IPS-18c (cell line): ENCODE data around the gene PRDM16.

Experiments
- H3K4me3 ChIP-seq: 2 replicates; pipeline ENCODE4 v1.7.0; 2013; ENCODE audit warnings: low read depth, mild to moderate bottlenecking, low read length, moderate library complexity; ENCODE audit not compliant: insufficient read depth
- H3K9me3 ChIP-seq: one replicate; pipeline ENCODE4 v1.6.1; 2013; ENCODE audit warnings: mild to moderate bottlenecking, low read length, moderate library complexity; ENCODE audit not compliant: control insufficient read depth, insufficient read depth

The PRDM16 gene

DNA sequence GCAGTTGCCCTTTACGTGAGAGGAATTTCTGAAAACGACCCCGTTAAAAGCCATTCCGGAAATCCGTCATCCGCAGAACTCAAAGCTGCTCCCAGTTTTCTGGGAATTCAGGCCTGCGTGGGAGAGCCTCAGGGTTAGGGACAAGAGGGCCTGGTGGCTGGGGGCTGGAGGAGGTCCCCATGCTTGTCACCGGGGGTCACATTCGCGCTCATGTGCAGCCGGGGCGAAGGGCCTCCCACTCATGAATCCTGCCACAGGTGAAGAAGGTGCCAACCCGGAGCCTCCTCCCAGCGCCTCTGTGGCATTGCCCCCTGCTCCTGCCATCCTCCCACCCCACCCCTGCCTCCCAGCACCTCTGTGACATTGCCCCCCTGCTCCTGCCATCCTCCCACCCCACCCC is 98.3 kb downstream of the PRDM16 start:
- H3K4me3 ChIP-seq = no peak overlapping the region
- no peaks in the 10 kb centered on the region for H3K9me3 ChIP-seq

DNA sequence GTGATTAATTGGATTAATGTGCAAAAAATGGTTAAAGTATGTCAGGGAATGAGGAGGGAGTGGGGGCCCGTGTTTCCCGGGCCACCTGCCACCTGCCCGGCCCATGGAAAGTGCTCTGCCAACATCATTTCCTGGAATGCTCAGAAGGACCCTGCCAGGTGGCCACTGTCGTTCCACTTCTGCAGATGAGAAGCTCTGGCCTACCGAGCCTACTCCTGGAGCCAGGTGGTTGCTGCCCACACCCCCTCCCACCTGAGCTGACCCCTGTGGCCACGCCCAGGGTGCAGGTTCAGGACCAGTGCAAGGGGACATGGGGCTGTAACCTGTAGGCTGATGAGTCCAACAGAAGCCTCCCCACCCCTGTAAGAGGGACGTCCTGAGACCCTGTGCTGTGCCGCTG is 99.7 kb downstream of the PRDM16 start:
- Histone ChIP-seq H3K4me3 (no peak overlapping the region), H3K9me3 (peaks cover 2% of the 10 kb centered on the region)

DNA sequence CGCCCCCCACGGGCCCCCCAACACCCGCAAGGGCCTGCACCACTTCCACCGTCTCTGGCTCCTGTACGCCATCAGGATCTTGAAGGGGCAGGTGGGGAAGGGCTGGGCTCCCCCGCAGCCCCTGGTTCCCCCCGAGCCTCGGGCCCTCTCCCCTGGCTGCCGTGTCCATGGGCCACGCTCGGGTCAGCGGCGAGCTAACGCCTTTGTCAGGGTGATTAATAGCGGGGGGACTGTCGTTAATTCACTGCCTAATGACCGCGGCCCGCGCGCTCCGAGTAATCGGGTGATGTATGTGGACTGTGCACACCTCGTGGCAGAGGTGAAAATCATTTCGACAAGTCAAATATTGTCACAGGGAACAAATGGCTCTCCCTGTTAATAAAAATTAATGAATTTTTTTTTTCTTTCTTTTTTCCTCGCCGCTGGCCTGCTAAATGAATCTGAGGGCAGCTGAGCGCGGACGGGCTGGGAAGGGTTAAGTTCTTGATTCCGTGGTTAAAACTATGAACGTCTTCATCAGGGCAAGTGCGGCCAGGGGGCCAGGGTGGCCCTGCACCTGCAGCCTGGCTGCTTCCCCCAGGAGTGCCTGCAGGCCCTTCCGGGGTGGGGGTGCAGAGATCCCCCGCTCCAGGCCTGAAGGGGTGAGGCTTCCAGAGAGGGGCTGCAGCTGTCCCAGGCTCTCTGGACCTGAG is 100.8 kb downstream of the PRDM16 start:
- peaks cover 2% of the 10 kb centered on the region for H3K9me3 ChIP-seq
- no peak overlapping the region for H3K4me3 ChIP-seq

DNA sequence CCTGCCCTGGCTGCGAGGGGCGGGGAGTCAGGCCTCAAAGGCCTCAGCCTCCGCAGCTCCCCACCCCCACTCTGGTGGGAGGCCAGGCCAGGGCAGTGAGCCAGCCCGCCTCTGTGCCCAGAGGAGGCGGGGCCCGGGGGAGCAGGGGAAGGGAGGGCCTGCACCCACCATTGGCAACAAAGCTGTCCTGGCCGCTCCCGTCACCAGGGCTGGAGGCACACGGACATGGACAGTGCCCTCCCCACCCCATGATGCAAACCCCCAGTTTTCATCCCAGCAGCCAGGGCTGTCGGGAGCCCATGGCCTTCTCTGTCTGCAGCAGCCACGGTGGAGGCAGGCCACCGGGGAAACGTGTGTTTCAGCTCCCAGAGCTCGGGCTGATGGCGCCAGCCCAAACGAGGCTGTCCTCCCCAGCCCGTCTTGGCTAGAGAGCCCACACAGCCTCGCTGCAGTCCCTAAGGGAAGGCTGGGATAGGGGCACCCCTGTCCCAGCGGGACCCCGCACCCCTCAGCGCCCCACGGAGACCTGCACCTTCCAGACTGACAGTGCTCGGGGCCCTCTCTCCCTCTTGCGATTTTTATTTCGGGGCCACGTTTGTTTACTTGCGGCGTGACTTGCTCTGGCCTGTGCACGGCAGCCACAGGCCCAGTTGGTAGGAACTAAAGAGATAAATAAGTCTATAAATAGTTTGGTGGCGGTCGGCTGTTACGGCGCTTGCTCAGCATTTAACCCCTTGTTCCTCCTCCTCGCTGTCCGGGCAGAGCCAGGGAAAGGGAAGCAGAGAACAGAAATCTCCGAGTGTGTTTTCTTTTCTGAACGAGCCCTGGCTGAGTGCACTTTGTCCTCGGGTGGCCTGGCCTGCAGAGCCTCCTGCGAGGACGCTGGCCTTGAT is 101.8 kb downstream of the PRDM16 start:
- Histone ChIP-seq H3K9me3 (peaks cover 2% of the 10 kb centered on the region), H3K4me3 (no peak overlapping the region)

DNA sequence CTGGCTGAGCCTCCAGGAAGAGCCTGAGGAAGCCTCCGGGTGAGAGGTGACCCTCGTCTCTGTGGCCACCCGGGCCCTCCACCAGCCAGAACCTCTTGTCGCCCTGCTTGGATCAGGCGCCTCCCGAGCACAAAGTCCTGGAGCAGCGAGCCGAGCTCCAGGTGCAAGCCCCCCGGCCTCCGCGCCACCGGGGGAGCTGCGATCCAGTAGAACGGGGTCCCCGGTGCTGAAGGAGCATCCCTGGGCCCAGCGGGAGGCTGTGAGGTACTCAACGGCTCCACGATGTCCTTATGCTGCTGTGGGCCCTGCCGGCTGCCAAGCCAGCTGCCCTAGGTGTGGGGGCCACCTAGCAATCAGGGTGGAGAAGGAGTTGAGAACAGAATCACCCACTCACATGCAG is 102.8 kb downstream of the PRDM16 start:
- peaks cover 2% of the 10 kb centered on the region for H3K9me3 ChIP-seq

DNA sequence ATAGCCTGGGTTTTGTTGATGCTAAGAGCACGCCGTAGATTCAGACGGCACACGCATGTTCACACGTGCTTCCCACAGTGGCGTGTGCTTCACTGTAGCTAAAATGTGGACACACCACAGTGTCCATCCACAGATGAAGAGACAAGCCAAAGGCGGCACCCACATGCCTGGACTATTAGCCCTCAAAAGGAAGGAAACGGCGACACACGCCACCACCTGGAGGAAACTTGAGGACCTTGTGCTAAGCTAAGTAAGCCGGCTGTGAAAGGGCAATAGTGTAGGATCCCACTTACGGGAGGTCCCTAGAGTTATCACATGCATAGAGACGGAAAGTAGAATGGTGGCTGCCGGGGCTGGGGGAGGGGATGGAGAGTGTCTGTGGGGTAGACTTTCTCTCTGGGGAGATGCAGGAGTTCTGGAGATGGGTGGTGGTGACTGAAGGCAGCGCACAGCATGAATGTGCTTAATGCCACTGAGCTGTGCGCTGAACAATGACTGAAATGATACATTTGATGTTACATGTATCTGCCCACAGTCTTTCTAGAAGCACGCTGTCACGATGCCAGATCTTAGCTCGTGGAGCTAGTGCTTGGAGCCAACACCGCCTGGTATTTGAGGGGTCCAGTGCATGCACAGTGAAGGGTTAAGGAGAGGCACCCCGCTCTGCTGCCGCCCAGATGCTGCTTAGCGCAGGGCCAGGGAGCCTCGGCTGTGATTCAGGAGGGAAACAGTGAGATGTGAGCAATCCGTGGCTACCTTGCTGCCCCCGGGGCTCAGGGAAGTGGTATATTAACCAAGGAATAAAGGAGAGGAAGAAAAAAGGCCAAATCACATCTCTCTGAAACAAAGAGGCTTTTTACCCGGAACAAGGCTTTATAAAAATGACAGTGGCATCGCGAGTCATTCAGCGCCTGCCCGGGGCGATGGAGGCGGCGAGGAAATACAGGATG is 103.7 kb downstream of the PRDM16 start:
- H3K9me3 ChIP-seq = peaks cover 2% of the 10 kb centered on the region
- no peak overlapping the region for H3K4me3 ChIP-seq

More for the DNA sequence above, 102.8 kb downstream of the PRDM16 start:
- no peak overlapping the region for H3K4me3 ChIP-seq

DNA sequence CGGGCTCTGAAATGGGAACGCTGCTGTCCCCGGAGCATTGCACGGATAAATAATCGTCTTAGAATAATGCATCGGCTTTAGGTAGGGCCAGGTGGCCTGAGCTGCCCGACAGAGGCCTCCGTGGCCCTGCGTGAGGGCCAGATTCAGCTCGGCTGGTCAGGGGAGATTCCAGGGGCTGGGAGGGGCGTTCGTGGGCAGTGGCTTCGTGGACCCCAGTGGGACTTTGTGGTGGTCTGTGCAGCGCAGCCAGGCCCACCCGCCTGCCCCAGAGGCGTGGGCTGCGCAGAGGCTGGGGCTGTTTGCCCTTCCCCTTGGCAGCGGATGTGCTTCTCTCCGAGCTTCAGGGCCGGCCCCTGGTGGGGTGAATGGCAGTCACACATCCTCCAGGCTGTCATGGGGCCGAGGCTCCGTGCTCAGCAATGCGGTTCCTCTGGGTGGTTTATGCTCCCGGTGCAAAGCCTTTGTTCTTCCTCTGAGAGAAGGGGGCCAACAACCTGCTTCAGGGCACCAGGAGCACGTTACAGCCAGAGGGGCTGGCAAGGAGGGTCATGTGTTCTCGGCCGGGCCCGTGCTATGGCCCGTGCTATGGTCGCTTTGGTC is 104.5 kb downstream of the PRDM16 start:
- Histone ChIP-seq H3K9me3 (peaks cover 2% of the 10 kb centered on the region), H3K4me3 (no peak overlapping the region)

DNA sequence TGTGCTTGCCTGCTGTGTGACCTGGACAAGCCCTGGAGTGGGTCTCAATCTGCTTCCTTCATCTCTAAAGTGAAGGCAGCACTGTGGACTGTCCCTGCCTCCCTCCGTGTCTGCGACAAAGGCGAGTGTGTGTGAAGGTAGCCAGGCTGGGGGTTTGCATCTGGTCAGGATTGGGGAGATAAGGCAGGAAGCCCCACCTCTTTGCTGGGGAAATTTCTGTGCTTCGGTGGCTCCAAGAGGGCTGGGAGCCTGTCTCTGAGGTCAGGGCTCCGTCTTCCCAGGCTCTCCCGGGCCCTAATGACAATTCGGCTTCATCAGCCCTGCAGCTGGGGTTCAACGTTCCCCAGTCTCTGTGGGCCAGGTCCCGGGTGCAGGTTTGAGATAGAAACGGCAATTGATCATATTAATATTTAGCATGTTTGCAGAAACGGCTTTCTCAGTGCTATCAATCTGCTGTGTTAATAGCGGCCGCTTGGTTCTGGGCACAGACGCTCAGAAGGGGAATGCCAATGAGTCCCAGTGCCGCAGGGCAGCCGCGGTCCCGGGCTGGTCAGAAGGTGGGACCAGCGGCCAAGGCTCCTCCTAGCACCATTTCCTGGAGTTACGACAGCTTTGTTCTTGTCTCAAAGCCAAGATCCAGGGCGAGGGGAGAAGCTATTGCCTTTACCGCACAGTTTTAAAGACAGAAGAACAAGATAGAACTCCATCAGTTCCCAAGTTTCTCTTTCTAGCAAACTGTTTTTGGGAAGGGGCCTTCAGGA is 105.7 kb downstream of the PRDM16 start:
- peaks cover 2% of the 10 kb centered on the region for H3K9me3 ChIP-seq
- no peak overlapping the region for H3K4me3 ChIP-seq

DNA sequence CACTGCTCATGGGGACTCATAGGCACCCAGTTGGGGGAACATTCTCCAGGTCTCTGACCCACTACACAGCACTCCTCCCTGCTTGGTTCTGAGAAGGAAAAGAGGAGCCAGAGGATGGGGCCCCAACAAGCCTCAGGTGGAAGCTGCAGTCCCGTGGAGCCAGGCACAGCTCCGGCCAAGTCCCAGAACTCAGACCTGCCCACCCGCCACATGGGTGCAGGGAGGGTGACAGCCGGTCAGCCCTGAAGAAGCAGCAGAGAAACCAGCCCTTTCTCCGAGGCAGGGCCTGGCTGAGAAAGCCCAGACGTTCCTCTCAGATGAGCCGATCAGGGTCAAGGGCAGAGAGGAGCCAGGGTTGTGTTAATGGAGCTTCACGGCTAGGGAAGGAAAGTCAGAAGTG is 106.5 kb downstream of the PRDM16 start:
- H3K9me3 ChIP-seq = peaks cover 3% of the 10 kb centered on the region
- H3K4me3 ChIP-seq = no peak overlapping the region

DNA sequence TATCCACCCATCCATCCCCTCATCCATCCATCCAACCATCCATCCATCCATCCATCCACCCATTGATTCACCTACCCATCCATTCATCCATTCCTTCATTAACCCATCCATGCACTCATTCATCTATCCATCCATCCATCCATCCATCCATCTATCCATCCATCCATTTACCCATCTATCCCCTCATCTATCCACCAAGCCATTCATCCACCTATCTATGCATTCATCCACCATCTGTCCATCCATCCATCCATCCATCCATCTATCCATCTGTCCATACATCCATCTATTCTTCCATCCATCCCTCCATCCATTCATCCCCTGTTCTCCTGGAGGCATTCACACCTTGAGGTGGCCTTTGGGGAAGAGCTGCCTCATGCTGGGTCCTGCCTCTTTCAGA is 107.0 kb downstream of the PRDM16 start:
- peaks cover 8% of the 10 kb centered on the region for H3K9me3 ChIP-seq
- H3K4me3 ChIP-seq = no peak overlapping the region

DNA sequence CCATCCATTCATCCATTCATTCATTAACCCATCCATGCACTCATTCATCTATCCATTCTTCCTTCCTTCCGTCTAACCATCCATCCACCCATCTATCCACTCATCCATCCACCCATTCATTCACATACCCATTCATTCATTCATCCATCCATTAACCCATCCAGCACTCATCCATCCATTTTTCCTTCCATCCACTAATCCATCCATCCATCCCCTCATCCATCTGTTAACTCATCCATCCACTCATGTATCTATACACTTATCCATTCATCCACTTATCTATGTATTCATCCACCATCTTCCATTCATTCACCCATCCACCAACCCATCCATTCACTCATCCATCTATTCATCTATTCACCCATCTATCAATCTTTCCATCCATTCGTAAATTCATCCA is 107.8 kb downstream of the PRDM16 start:
- H3K9me3 ChIP-seq = peaks cover 8% of the 10 kb centered on the region
- H3K4me3 ChIP-seq = no peak overlapping the region

DNA sequence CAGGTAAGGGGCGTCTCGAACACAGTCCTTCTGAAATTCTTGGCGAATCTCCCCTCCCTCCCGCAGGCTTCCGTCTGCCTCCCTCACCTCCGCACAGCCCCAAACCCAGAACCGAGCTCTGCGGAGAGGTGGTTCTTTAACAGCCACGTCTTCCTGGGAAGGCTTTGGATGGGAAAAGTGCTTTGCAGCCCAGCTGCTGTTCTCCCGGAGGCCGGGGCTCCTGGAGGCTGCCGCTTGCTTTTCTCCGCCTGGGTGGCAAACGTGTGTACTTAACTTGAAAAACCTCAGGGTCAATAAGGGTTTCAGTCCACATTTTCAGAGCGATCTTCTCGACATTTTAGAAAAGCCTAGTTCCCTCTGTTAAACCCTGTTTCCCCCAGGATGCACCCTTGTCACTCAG is 109.3 kb downstream of the PRDM16 start:
- H3K4me3 ChIP-seq = no peak overlapping the region
- H3K9me3 ChIP-seq = peaks cover 9% of the 10 kb centered on the region

DNA sequence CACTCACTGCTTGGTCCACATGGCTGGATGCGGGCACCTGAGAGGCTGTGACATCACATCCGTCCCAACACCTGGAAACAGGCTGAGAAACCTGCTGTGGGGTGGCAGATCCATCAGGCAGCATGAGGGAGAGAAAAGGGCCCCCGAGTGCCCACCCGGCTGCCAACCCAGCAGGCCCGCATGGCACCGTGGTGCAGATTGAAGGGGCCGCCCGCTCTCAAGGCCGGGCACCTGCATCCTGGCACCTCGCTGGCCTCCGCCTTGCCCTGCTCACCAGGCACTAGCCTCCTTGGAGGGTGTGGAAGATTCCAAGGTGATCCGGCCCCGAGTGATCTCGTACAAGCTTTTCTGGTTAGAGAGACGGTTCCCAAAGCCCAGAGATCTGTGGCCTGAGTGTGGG is 110.5 kb downstream of the PRDM16 start:
- Histone ChIP-seq H3K4me3 (no peak overlapping the region), H3K9me3 (peaks cover 9% of the 10 kb centered on the region)

DNA sequence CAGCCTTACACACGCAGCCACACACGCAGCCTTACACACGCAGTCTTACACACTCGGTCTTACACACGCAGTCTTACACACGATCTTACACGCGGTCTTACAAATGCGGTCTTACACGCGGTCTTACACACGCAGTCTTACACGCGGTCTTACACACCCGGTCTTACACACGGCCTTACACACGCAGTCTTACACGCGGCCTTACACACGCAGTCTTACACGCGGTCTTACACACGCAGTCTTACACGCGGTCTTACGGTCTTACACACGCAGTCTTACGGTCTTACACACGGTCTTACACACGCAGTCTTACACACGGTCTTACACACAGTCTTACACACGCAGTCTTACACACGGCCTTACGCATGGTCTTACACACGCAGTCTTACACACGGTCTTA is 111.9 kb downstream of the PRDM16 start:
- H3K4me3 ChIP-seq = no peak overlapping the region
- peaks cover 9% of the 10 kb centered on the region for H3K9me3 ChIP-seq

DNA sequence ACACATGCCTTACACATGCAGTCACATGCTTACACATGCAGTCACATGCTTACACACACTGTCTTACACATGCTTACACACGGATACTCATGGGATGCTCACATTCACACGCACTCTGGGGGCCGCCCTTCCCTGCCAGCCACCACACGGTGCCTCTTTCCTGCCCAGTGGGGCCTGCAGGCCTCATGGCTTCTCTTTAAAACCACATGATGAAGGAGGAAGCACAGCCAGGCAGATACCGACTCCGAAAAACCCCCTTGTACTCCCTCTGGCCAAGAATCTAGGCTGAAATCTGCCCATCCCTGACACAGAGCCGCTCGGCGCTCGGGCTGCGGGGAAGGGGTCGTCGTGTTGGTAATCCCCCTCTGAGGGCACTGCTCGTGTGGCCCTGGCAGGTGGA is 113.0 kb downstream of the PRDM16 start:
- peaks cover 9% of the 10 kb centered on the region for H3K9me3 ChIP-seq
- H3K4me3 ChIP-seq = no peak overlapping the region

DNA sequence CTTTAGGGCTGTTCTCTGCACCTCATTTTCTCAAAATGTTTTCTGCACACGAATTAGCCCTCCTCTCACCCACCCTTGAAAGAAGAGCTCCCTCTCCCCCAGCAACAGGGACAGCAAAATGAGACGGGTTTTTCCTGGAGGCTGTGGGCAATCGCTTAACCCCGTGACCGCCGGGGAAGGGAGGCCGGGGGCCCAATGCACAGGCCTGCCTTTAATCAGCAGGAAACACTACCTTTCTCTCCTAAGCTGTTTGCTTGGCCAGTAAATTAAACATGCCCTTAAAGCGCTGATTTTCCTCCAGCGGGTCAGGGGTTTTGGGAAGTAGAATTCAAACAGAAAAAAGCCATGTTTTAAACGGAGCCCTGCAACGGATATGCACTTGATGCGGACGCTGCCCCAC is 114.4 kb downstream of the PRDM16 start:
- Histone ChIP-seq H3K4me3 (no peak overlapping the region), H3K9me3 (peaks cover 9% of the 10 kb centered on the region)
